22Rv1 (cell line): ENCODE results near the gene ZNF479.
"Not testable (repeated sequence)": the region's sequence is repeated elsewhere in the genome, so short reads cannot be mapped to it uniquely, and the experiment has no call there.

Experiments used
- H3K27ac ChIP-seq: fragments of 450-650 bp; 2 replicates; pipeline ENCODE4 v1.5.1; 2017
- ZFX ChIP-seq: fragments of 450-650 bp; IDR thresholded peaks from 2 replicates; pipeline ENCODE4 v1.6.1; 2017; ENCODE audit warnings: antibody characterized with exemption, borderline replicate concordance
- TF ChIP-seq, protein P1 (sequence below): fragments of 450-650 bp; IDR thresholded peaks from 2 replicates; pipeline ENCODE4 v1.5.1; 2017; ENCODE audit warnings: mild to moderate bottlenecking

ZNF479 gene

GRCh38 chr7:57132336-57132735 lies at the start of gene ZNF479:
TSS of gene ZNF479 (minus strand) at chr7:57132436. CDS start at chr7:57132324, 112 bp downstream.
- not testable (repeated sequence) for H3K27ac ChIP-seq

DNA sequence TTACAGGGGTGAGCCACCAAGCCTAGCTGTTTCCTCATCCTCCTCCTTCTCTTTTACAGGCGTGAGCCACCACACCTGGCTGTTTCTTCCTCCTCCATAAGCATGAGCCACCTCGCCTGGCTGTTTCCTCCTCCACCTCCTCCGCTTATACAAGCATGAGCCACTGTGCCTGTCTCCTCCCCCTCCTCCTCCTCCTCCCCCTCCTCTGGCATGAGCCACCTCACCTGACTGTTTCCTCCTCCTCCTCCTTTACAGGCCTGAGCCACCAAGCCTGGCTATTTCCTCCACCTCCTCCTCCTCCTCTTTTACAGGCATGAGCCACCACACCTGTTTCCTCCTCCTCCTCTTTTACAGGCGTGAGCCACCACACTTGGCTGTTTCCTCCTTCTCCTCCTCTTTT lies 49.8 kb upstream of the ZNF479 start:
- TF ChIP-seq, protein P1, sequence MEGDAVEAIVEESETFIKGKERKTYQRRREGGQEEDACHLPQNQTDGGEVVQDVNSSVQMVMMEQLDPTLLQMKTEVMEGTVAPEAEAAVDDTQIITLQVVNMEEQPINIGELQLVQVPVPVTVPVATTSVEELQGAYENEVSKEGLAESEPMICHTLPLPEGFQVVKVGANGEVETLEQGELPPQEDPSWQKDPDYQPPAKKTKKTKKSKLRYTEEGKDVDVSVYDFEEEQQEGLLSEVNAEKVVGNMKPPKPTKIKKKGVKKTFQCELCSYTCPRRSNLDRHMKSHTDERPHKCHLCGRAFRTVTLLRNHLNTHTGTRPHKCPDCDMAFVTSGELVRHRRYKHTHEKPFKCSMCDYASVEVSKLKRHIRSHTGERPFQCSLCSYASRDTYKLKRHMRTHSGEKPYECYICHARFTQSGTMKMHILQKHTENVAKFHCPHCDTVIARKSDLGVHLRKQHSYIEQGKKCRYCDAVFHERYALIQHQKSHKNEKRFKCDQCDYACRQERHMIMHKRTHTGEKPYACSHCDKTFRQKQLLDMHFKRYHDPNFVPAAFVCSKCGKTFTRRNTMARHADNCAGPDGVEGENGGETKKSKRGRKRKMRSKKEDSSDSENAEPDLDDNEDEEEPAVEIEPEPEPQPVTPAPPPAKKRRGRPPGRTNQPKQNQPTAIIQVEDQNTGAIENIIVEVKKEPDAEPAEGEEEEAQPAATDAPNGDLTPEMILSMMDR: no peak
- no peak for TF ChIP-seq ZFX
- no peak overlapping the region for H3K27ac ChIP-seq

- no peak overlapping the region for H3K27ac ChIP-seq
- TF ChIP-seq, protein P1: no peak
- TF ChIP-seq ZFX: no peak
Observed at GRCh38 chr7:57181281-57181680, 49.0 kb upstream of the ZNF479 start.

DNA sequence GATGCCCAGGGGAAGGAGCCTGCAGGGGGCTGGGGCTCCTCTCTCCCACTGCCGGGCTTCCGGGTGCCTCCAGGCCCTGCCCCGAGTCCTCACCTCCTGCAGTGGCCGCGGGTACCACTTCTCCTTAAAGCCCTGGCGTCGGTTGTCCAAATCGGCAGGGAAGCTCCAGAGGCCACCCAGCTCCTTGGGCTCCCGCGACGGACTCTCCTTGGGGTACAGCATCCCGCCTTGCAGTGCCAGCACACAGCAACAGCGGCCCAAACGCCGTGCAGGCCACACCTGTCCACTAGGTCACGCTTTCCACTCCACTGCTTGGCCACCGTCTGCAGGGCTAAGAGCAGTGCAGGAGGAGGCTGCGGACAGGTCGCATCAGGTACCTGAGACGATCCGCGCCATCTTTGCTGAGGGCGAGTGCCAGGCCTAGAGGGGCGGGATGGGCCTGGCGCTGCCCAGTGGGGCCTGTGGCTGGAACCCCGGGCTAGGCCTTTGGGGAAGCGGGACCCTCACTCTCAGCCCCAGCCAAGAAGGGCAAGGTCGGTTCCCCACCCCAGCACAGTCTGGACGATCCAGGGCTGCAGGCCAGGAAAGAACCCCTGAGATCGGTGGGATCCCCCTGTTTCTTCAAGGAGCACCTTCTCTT lies 47.7 kb upstream of the ZNF479 start:
- H3K27ac ChIP-seq: no peak overlapping the region
- TF ChIP-seq, protein P1: no peak
- no peak for TF ChIP-seq ZFX

DNA sequence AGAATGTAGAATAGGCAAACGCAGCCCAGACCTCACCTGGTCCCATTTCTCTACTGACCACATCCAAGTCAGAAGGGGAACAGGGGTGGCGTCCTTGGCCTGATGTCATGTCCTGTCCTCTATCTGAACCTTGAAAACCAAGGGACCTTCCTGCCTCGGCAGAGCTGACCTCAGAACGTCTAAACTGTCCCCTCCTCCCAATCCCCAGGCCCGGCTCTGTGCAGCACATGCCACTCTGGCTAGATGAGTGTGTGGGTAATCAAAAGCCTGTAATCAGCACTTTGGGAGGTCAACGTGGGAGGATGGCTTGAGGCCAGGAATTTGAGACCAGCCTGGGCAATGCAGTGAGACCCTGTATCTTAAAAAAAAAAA lies 46.5 kb upstream of the ZNF479 start:
- TF ChIP-seq, protein P1: no peak
- TF ChIP-seq ZFX: no peak
- H3K27ac ChIP-seq: no peak overlapping the region

DNA sequence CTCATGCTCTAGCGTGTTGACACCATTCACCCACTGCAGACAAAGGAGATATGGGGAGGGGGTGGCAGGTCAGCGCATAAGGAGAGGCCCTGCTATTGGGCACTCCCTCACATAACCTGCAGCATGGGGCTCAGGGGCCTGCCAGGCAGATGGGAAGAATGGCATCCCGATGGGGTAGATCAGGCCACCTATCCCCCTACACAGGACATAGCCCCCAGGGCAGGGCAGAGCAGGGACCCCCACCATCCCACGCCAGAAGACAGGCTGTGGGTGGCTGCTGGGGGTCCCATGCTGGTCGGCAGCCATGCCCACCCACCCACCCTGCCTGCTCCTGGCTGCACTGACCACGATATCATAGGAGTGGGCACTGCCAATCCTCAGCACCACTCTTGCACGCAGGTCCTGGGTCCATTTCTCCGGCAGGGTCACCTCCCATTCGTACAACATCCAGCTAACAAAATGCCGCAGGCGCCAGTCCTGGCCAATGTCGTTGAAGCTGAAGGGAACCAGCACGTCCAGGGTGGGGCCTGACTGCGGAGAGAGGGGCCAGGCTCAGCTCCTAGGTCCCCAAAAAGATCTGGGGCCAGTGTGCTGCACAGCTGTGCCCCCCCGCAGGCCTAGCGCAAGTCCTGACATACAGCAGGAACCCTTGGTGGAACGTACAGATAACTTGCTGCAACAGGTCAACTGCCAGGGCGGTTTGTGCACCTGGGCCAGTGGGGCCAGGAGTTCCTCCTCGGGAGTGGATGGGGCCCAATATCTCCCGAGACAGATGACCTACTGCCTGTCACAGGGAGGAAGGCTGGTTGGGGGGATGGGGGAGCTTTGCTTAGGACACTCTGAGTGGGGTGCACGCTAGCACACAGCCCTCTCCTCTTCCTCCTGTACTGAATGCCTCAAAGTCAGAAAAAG lies 45.9 kb upstream of the ZNF479 start:
- no peak overlapping the region for H3K27ac ChIP-seq
- TF ChIP-seq, protein P1: no peak
- no peak for TF ChIP-seq ZFX

DNA sequence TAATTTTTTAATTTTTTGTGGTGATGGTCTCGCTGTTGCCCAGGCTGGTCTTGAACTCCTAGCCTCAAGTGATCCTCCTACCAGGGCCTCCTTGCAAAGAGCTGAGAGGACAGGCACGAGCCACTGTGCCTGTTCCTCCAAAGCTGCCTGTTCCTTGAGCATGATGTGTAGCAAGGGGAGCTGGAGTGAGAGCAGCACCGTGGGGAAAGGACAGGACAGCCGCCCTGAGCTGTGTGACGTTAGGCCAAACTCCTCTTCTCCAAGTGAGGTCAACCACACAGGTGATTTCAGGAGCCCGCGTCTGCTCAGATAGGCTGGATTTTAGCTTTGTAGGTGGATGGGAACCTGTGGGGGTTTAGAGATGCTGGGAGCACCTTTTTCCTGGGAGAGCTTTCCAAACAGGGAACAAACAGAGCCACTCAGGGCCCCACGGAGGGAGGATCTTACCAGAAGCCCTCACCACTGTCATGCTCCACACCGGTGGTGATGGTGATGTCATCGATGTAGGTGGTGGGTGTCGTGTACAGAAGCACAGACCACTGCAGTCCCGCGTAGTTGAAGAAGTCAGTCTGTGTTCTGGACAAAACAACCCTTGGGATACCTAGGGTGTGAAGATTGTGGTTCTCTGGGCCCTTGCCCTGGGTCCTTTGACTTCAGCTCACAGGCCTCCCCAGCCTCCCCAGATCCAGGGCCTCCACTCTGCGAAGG lies 44.8 kb upstream of the ZNF479 start:
- no peak overlapping the region for H3K27ac ChIP-seq
- TF ChIP-seq ZFX: no peak
- TF ChIP-seq, protein P1: no peak
